SKM-1 (cell line): ENCODE data around the gene APOL1.
"Not testable (repeated sequence)": the region's sequence is repeated elsewhere in the genome, so short reads cannot be mapped to it uniquely, and the experiment has no call there.

Experiments used
- DNase-seq: peaks from one replicate; lab custom pipeline; 2025; ENCODE audit not compliant: unreplicated experiment; lab: John Stamatoyannopoulos, UW

APOL1 gene

GRCh38 chr22:36244522-36245391, 8.2 kb upstream of the APOL1 start:
- no peak for DNase-seq

- no peak for DNase-seq
These were observed 7.1 kb upstream of the APOL1 start for GRCh38 chr22:36245805-36246356.

DNA sequence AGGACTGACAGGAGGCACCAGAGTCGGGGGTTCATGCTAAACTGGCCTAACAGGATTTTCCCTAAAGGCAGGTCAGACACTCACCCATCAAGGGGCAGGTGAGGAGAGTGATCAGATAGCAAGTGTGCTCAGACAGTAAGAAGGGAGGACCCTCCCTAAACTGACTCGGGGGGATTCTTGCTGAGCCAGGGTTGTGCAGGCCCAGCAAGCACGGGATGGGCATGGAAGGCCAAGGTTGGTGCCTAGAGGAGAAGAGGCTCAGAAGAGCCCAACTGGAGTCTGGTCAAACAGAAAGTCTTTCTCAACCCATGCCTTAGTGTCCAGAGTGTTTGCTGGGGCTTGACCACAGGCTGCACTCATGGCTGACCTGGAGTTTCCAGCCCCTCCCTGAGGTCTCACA, 6.2 kb upstream of the APOL1 start:
- no peak for DNase-seq

DNA sequence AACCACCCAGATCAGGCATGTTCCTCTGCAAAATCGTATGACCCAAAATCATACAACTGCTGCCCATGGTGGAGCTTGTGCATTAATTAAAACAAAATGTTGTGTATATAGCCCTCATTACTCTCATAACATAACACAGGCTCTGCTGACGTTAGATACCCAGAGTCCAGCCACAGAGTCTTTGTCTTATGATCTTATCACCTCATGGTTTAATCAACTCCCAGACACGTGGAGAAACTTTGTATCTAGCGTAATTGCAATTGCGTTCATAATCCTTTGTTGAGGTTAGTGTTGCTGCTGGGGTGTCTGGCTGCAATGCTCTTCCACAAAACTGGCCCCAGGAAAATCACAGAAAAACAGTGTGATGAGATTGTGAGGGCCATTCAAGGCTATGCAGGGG, 5.0 kb upstream of the APOL1 start:
- no peak for DNase-seq

GRCh38 chr22:36249160-36249559, 3.8 kb upstream of the APOL1 start:
- no peak for DNase-seq

DNA sequence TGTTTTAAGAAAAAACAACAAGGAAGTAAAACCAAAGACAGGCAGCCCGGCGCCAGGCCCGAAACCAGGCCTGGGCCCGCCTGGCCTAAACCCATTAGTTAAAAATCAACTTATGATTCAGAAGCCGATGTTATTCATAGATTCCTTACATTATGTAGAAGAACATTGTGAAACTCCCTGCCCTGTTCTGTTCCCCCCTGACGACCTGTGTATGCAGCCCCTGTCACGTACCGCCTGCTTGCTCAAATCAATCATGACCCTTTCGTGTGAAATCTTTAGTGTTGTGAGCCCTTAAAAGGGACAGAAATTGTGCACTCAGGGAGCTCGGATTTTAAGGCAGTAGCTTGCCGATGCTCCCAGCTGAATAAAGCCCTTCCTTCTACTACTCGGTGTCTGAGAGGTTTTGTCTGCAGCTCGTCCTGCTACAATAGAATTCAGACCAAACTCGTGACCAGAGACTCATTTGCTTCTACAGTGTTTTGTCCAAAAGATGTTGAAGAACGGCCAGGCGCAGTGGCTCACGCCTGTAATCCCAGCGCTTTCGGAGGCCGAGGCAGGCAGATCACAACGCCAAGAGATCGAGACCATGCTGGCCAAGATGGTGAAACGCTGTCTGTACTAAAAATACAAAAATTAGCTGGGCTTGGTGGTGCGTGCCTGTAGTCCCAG, 2.5 kb upstream of the APOL1 start:
- not testable (repeated sequence) for DNase-seq

DNA sequence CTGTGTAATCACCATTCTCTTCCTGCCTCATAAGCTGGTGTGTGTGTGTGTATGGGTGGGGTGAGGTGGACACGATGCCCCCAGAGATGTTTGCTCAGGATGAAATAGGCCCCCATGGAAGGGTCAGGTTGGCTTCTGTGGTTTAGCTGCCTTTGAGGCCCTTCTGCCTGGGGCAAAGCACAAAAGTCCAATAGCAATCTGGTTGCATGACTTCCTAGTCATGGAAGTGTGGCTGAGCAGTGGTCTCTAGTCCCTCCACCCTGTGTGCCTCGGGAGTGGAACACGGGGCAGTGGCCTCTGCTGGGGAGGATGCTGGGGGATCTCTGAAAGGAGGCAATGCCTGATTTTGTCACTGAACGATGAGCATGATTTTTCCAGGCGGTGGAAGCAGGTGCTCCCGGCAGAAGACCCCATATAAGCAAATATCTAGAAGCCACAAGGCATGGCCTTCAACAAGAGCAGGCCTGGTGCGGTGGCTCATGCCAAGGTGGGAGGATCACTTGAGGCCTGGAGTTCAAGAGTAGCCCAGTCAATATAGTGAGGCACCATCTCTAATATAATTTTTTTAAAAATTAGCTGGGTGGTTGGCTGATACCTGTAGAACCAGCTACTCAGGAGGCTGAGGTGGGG, 839 bp upstream of the APOL1 start:
- not testable (repeated sequence) for DNase-seq

- DNase-seq, result no peak
These were observed 874 bp downstream of the APOL1 start for GRCh38 chr22:36253523-36254490.

GRCh38 chr22:36255572-36255971, 2.6 kb downstream of the APOL1 start:
- not testable (repeated sequence) for DNase-seq

GRCh38 chr22:36256478-36256877, 3.5 kb downstream of the APOL1 start:
- DNase-seq, result no peak

DNA sequence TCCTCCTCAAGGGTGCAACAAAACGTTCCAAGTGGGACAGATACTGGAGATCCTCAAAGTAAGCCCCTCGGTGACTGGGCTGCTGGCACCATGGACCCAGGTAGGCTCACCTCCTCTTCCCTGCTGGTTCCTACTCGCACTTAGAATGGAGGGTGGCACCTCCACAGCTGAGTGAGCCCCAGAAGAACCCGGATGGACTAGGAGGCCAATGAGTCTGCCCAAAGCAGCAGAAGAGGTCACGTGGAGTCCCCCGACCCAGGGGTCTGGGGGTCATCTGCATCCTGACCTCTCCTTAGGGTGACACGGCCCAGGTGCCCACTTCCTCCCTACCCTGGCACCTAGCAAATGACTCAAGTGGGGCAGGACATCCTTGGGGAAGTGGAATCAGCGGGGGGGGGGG, 4.4 kb downstream of the APOL1 start:
- DNase-seq, result no peak

- no peak for DNase-seq
These were observed 5.2 kb downstream of the APOL1 start for GRCh38 chr22:36257948-36258670.

DNA sequence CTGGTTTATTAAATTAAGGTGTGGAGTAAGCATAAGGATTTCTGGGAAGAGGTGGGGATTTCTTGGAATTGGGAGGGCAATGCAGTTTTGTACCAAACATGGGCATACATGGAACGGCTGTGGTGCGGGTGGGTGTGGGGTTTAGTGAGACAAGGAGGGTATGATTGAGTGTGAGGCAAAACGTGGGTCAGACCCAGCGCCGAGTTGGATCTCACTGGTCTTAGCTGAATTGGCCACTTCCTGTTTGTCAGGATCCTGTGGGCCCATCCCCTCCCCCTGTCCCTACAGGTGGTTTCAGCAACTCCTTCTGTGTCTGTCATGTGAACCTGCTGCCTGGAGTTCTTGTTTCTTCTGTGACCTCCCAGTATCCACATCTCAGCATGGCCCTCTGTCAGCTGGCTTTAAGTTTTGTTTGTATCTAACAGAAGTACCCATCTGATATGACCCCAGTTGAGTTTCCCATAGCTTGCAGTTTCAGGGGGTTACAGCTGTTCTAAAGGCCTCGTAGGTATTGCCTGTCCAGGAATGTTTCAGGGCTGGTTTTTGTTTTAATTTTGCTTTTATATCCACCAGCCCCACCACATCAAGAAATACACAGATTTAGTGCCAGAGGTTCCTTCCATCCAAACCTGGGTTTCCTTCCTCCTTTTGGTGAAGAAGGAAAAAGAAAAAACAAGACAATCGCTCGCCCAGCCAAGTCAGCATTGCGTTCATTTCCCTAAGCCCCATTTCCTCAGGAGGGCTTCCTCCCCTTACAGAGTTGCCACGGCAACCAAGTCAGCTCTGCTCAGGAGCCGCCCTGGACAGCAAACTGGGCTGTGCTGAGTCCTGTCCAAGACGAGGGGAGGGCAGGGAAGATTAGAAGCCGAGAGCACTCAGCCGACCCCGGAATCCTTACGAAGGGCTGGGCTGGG, 6.0 kb downstream of the APOL1 start:
- DNase-seq, result no peak

DNA sequence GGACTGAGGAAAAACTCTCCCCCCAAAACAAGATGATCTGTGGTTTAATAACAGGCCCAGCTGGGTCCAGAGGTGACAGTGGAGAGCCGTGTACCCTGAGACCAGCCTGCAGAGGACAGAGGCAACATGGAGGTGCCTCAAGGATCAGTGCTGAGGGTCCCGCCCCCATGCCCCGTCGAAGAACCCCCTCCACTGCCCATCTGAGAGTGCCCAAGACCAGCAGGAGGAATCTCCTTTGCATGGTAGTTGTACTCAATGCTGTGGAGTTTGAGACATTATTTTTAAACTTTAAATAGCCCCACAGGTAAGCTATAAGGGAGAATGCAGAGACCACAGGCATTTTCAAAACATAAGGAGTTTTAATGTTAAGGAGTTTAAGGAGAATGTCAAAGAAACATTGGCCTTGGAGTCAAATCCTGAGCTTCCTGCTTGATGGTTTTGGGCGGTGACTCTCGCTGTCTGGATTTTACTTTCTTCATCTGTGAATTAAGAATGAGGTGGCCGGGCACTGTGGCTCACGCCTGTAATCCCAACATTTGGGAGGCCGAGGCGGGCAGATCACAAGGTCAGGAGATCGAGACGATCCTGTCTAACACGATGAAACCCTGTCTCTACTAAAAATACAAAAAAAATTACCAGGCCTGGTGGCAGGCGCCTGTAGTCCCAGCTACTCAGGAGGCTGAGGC, 6.8 kb downstream of the APOL1 start:
- DNase-seq, result no peak

DNA sequence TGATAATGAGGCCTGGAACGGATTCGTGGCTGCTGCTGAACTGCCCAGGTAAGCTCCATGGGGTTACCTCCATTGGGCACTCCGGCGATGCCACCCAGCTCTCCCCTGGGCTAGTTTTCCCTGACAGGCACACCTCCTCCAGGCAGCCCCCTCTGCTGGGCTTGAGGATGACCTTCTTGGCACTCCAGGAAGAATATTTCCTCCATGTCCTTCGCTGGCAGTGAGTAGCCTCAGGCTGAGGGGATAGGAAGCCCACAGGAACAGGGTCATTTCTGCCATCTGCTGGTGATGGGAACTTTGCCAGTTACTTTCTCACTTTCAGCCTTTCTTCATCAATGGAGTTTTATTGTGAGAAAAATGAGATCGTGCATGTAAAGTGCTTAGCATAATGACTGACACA, 8.7 kb downstream of the APOL1 start:
- not testable (repeated sequence) for DNase-seq

DNA sequence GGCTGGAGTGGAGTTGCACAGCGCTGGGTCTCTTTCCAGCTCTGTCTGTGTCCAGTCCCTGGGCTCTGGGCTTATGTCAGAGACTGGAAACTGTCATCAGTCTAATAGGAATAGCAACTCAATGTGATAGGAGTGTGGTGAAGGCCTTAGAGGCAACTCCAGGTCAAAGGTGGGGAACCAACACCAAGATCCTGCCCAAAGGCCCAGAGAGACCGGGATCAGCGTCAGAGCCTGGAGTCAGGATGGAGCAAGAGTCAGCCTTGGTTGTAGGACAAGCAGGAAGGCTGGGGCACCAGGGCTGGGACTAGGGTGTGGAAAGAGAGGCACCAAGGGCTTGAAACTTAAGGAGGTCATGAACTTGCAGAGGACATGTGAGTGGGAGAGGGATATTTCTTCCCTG, 9.4 kb downstream of the APOL1 start:
- DNase-seq, result not testable (repeated sequence)

DNA sequence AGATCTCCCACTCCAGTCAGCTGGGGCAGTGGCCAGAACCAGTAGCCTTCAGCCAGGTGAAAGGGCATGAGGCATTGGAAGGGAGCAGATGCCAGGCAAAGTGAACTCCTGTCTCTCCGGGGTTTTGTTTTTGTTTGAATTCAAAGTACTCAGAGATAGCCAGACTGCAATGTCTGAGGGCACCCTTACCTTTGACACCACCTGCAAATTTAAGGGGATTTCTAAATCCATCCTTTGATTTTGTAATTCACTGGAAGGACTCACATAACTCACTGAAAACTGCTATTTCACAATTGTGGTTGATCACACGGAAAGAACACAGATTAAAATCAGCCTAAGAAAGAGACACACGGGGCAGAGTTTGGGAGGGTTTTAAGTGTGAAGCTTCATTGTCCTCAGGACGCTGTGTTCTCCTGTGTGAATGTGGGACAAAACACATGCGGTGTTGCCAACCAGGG, 10.3 kb downstream of the APOL1 start:
- peak; percentile 38 for DNase-seq
